NCI-H1092 (cell line): Measurements from ENCODE around the gene CDC42BPA.
"Not testable (repeated sequence)": the region's sequence is repeated elsewhere in the genome, so short reads cannot be mapped to it uniquely, and the experiment has no call there.

Source experiments
- DNase-seq: peaks from one replicate; lab custom pipeline; 2025; lab: John Stamatoyannopoulos, UW

CDC42BPA gene

GRCh38 chr1:227318016-227318852 lies at the start of gene CDC42BPA:
Gene CDC42BPA (minus strand): TSS chr1:227318492. CDS start chr1:227317182, 1,310 bp downstream.
- peak; percentile 87 for DNase-seq

- no peak for DNase-seq
These were observed 49.7 kb upstream of the CDC42BPA start for GRCh38 chr1:227368009-227368408.

DNA sequence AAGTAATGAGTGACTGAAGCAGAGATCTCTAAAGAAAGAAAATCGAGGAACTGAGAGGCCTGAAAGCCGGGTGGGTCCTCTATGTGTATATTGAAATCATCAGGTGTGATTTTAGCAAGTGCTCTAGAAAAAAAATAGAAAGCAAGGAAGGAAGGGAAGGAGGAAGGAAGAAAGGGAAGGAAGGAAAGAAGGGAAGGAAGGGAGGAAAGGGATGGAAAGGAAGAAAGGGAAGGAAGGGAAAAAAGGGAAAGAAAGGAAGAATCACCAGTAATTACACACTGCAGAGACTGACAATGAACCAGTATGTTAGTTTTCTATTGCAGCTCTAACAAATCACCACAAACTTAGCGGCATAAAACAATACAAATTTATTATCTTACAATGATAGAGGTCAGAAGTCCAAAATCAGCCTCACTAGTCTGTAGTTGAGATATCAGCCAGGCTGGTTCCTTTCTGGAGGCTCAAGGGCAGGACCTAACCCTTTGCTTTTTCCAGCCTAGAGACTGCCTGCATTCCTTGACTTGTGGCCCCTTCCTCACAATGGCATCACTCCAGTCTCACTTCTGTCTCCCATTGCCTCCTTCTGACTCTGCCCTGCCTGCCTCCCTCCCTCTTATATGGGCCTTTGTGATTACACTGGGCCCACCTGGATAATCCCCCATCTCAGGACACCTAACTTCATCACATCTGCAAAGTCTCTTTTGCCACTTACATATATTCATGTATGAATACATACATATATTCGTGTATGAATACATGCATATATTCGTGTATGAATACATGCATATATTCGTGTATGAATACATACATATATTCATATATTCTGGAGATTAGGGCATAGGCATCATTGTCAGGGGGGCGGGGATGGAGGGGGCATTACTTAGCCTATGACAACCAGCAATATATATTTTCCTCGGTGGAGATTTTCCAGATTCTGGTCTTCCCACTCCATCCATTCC lies 47.5 kb upstream of the CDC42BPA start:
- no peak for DNase-seq

GRCh38 chr1:227364657-227365056 lies 46.4 kb upstream of the CDC42BPA start:
- no peak for DNase-seq

DNA sequence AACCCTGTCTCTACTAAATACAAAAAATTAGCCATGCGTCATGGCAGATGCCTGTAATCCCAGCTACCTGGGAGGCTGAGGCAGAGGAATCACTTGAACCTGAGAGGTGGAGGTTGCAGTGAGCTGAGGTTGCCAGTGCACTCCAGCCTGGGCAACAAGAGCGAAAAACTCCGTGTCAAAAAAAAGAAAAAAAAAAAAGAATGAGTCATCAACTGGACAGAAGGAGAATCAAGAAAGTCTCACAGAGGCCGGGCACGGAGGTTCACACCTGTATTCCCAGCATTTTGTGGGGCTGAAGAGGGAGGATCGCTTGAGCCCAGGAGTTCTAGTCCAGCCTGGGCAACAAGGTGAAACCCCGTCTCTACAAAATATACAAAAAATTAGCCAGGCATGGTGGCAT lies 45.5 kb upstream of the CDC42BPA start:
- no peak for DNase-seq

DNA sequence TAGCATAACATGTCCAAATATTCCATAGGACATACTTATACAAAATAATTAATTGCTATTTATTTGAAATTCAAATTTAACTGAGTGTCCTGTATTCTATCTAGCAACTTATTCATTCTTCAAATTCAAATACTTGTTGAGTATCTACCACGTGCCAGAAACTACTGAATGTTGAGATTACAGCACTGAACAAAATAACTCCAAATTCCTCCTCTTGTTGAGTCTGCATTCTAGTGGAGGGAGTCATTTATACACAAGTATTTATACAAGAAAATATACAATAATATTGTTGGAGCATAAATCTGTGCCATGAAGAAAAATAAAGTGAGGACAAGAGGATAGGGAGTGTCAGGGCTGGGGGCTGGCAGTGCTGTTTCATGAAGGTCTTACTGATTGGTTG lies 43.7 kb upstream of the CDC42BPA start:
- DNase-seq = no peak

DNA sequence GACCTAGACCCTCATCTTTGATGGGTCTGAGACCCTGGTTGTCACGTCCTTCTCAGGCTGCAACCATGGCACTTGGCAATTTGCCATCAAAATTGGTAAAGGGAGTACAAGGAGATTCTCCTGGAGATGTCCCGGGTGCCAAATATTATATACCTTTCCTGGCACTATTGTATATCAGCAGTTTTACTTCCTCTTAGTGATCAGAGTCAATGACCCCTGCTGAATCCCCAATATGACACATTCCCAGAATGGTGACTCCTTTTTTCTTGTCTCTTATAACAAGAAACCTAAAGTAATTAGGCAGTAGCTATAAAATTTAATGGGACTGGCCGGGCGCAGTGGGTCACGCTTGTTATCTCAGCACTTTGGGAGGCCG lies 39.6 kb upstream of the CDC42BPA start:
- no peak for DNase-seq

- no peak for DNase-seq
These were observed 39.1 kb upstream of the CDC42BPA start for GRCh38 chr1:227357171-227357926.

DNA sequence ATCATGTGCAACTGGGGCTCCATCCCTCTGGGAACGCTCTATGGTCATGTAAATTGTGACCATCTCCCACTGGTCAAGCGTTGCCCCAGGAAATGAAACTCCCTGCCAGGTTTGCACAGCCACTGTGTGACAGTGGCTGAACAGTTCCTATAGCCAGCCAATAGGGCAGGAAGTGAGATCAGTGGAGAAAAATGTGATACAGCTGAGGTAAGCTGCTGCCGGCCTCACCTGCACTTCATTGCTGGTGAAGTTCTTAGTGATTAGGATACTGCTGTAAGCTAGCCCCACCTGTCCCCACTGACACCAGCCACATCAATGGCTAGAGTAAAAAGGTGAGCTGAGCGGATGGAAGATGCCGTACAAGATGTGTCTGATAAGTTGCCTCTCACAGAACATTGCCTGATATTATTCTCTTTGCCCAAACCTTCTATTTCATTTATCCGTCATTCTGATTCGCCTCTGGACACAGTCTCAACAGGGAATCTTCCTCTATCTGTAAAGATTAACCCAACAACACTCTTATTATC lies 38.4 kb upstream of the CDC42BPA start:
- no peak for DNase-seq

GRCh38 chr1:227355542-227356245 lies 37.4 kb upstream of the CDC42BPA start:
- DNase-seq = no peak

DNA sequence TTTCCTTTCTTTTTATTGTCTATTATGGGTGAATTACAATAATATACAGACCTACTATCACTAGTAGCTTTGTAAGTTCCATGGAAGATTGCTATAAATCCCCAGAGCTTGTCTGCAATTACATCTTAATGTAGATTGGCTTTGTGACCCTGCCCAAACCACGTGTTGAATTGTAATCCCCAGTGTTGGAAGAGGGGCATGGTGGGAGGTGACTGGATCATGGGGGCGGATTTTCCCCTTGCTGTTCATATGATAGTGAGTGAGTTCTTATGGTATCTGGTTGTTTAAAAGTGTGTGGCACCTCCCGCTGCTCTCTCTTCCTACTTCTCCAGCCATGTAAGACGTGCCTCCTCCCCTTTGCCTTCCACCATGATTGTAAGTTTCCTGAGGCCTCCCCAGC lies 34.9 kb upstream of the CDC42BPA start:
- DNase-seq = no peak

DNA sequence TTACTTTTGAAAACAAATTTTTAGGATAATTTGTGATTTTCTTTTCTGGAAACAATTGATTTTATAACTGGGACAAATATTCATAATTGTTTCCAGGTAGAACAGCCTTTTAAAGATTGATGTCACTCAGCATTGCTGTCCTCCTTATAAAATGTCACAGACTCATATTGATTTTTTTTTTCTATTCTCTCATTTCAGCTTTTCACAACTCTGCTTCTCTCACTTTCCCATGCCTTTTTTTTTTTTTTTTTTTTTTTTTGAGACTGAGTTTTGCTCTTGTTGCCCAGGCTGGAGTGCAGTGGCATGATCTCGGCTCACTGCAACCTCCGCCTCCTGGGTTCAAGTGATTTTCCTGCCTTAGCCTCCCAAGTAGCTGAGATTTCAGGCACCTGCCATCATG lies 33.9 kb upstream of the CDC42BPA start:
- not testable (repeated sequence) for DNase-seq

GRCh38 chr1:227351443-227351842 lies 33.2 kb upstream of the CDC42BPA start:
- DNase-seq = no peak

GRCh38 chr1:227349967-227350366 lies 31.7 kb upstream of the CDC42BPA start:
- no peak for DNase-seq

DNA sequence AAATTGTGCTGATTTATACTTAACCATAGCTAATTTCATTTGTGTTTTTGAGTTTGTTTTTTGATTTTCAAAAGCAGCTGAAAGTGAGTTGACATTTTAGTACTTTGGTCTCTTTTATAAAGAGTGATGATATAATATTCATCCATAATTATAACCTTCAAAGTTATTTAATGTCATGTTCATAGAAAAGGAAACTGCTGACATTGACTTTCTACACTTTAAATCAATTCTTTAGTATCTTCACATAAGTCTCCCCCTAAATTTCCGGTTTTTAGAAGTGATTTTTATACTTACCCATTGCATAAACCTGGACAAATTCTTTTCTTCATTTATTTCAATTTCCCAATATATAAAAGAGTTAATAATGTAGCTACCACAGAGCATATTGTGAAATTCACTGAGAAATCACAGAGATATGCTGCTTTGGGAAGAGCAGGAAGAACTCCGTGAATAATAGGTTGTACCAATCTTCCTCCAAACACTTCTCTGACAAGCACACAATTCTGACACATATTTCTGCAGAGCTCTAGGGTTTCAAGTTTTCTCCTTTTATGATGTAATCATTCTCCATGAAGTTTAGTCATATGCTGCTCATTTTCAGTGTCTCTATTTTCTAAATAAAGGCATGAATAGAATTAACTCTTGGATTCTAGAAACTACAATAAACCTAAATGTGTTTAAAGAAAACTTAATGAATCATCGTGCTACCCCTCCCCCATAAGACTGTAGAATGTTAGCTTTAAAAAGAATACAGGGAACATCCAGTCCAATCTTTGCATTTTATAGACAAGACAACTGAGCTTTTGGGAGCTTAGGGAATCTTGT lies 25.6 kb upstream of the CDC42BPA start:
- DNase-seq = no peak

GRCh38 chr1:227343206-227343605 lies 24.9 kb upstream of the CDC42BPA start:
- DNase-seq = no peak

DNA sequence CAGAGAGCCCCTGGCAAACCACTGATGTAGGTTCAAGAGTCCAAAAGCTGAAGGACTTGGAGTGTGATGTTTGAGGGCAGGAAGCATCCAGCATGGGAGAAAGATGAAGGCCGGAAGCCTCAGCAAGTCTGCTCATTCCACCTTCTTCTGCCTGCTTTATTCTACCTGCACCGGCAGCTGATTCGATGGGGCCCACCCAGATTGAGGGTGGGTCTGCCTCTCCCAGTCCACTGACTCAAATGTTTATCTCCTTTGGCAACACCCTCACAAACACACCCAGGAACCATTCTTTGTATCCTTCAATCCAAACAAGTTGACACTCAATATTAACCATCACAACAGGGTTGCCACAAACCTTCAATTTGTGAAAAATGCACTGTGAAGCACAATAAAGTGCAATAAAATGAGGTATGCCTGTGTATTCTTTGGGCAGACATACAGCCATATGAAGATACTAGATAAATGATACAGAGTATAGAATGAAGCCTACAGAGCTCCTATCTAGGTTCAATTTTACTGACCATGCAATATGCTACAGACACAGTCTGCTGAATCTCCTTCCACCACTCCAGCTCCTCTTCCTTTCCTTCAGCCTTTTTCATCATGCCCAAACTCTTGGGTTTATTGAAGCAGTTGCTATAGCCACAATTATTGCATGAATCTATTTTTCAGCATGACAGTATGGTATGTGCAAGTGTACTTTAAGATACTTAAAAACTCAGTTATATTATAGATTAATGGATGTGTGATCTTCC lies 24.0 kb upstream of the CDC42BPA start:
- DNase-seq = no peak

DNA sequence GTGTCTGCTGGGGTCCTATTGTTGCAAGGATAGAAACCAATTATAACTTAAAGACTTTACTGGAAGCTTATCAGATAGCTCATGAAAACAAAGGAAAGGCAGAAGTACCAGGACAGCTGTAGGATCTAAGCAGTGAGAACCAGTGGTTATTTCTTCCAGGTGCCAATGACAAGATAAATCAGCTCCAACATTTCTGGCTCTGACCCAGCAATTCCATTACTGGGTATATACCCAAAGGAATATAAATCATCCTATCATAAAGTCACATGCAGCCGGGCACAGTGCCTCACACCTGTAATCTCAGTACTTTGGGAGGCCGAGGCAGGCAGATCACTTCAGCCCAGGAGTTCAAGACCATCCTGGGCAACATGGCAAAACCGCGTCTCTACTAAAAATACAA lies 17.8 kb upstream of the CDC42BPA start:
- not testable (repeated sequence) for DNase-seq

GRCh38 chr1:227335242-227336020 lies 17.1 kb upstream of the CDC42BPA start:
- DNase-seq = no peak
